HG02870 (cell line): ENCODE data around the gene SV2C.
A peak's percentile ranks its signal among the peaks of the same experiment; 100 is the strongest.

Experiments used
- ATAC-seq: cut with Tn5 transposase; IDR thresholded peaks from one replicate; pipeline ENCODE4 v1.9.1; 2021; ENCODE audit warnings: mild to moderate bottlenecking, moderate library complexity; ENCODE audit not compliant: unreplicated experiment

Gene SV2C

DNA sequence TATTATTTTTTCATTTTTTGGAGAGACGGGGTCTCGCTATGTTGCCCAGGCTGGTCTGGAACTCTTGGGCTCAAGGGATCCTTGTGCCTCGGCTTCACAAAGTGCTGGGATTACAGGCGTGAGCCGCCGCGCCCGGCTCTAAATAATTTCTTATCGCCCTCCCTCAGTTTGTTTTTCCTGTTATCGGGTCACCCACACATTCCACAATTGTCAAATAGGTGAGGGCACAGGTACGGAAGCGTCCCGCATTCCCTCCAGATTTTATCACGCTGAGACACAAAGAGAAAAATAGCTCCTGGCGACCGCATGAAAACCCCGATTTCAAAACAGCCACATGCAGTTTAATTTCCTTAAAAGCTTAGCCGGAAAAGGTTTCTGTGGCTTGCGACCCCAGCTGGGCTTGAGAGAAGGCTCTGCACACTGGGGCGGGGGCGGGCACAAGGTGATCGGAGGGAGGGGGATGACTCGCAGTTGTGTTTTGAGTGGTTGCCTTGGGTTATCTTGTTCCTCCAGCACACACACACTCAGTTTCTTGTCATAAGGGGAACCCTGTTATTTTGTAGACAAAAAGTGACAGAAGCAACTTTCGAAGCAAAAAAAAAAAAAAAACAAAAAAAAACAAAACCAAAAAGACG is 319.2 kb downstream of the SV2C start:
- ATAC-seq: peak; percentile 45

DNA sequence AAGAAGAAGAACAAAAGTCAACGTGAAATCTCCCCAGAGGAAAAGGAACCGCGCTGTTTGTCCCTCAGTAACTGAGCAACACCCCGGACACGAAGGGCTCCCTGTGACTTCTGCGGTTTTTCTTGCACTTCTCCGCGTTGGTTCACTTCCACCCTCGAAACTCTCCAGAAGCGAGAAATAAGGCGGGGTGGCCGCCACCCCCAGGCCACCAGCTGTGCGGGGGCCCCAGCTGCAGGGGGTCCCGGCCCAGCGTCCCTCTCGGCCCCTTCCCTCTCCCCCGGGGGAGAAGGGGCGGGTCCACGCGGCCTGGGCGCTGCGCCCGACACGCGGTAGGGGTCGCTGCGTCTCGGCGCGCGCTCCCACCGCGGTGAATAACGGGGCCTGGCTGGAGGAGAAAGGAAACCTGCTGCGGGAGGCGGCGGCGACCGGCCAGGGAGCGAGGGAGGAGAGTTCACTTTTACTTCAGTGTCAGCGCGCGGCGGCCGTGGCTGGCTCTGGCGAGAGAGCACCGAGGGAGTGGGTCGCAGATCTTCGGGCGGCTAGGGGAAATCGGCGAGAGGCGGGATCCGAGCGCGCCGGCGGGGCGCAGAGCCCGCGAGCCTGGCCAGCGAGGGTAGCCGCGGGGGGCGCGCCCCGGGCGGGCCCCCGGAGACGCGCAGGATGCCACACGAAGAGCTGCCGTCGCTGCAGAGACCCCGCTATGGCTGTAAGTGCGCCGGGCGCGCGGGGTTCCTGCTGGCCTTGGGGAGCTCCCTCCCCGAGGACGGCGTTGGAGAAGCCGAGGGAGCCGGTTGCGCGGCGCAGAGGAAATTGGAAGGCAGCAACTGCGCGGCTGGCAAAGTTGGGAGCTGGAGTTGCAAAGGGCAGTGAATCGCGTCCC is 319.9 kb downstream of the SV2C start, which contains the start of gene IQGAP2:
Gene IQGAP2 (plus strand): TSS at position 400 of the 880 bp plus-strand sequence. CDS start 261 bp downstream, at position 661.
- peak; percentile 48 for ATAC-seq
